Measurements from ENCODE around the gene SUZ12. TPM values are rescaled to one million over a fixed set of nuclear protein-coding genes. Genes with fewer than 3 reads are reported as not detected.

Gene SUZ12
- total and polyA plus RNA-seq, 9 of the 15 experiments (the other 6 are each of a cell fraction or from before 2014, with no cell fraction given): 19.5 to 64.3 (median 47.2) TPM

DNA sequence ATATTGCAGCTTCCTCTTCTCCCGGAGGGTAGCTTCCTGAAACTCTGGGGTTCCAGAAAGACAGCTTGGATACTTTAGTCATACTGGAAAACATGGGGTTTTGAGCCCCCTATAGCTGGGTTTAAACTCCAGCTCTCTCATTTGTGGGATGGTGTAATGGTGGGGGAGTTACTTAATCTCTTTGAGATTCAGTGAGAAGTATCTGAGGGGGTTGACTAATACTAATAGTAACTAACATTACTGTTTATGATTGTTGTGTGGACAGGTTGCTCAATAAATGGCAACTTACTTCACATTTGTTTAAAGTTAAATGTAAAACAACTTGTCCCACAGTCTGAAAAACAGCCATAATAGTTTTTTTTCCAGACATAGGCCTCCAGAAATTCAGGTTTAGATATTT, 5.1 kb upstream of the SUZ12 start:
- no peaks in the 10 kb centered on the region for H3K27me3 ChIP-seq (ENCODE audit: control insufficient read depth in 2 of 2, insufficient read depth in 2 of 2, low read length in 2 of 2)
- H3K27ac ChIP-seq (ENCODE audit: extremely low read depth, low read depth, low read length): peak overlapping the region; percentile 24; the same call in 1 of the 3 replicates
- no peaks in the 10 kb centered on the region; a peak in 1 of 5 replicates for H3K4me1 ChIP-seq (replicated peaks in 1 of 2; ENCODE audit: control insufficient read depth in 2 of 2, insufficient read depth in 2 of 2, low read length in 2 of 2)
- H3K9me3 ChIP-seq (replicated peaks; ENCODE audit: control insufficient read depth, insufficient read depth, low read depth, low read length): no peaks in the 10 kb centered on the region
- no peak for TF ChIP-seq ZNF224 (CRISPR knock-in tag; IDR thresholded peaks at IDR 0.05)
- TF ChIP-seq LARP7 (IDR thresholded peaks at IDR 0.05): no peak
- H3K36me3 ChIP-seq (ENCODE audit: control insufficient read depth, insufficient read depth, low read length): no peaks in the 10 kb centered on the region
- no peak for FAIRE-seq
- H3K4me2 ChIP-seq (ENCODE audit: insufficient read depth, low read length): no peak overlapping the region
- no peaks in the 10 kb centered on the region for H3K9me1 ChIP-seq (ENCODE audit: control insufficient read depth, insufficient read depth, low read length)
- no peak overlapping the region for H3K4me3 ChIP-seq
- BruUV-seq (replicated peaks): no TSS peak
- in situ Hi-C loops (cut with MboI): no loop called here
- H3K9ac ChIP-seq (ENCODE audit: insufficient read depth in 1 of 2, low read depth in 2 of 2, low read length in 2 of 2): no peak overlapping the region
- no peaks in the 10 kb centered on the region for H3K79me2 ChIP-seq (ENCODE audit: control insufficient read depth, insufficient read depth, low read length)
- 57% methylated on average over 1 of the region's 1 CpG for WGBS (ENCODE audit: insufficient coverage, low coverage, missing lambda C conversion rate)
- intact Hi-C loops (cut with micrococcal nuclease): no loop called here
- DNase-seq (ENCODE audit: extremely low read depth in 1 of 4, low spot score in 3 of 4): no peak
- ChIA-PET CTCF (ENCODE audit: low intra/inter-chr PET ratio) (interaction anchor here (0.6 kb wide), 1 partner anchor 19 kb away, joined by 5 read pairs; no protein-coding TSS in a partner anchor), POLR2A (interaction anchor here (0.6 kb wide), 1 partner anchor 10 kb away, joined by 3 read pairs; no protein-coding TSS in a partner anchor)
- peak overlapping the region; percentile 66 for H2AFZ ChIP-seq (ENCODE audit: low read depth, low read length)
- ATAC-seq: no peak
- H4K20me1 ChIP-seq (replicated peaks; ENCODE audit: control insufficient read depth, insufficient read depth, low read length): no peaks in the 10 kb centered on the region

DNA sequence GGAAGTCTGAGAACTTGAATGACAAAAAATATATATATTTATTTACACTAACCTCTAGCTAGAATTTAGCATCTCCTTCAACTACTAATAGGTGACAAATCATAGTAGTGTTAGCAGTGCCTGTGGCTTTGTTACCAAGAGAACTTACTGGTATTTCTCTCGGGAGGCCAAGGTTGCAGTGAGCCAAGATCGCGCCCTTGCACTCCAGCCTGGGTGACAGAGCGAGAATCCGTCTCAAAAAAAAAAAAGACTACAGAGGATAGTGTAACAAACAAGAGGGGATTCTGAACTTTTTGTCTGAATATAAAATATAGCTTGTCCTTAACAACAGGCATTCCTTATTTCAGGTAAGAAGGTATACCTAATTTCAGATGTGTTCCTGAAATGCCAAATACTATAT, 1.3 kb upstream of the SUZ12 start:
- intact Hi-C loops (cut with micrococcal nuclease): no loop called here
- TF ChIP-seq E2F3 (CRISPR knock-in tag; IDR thresholded peaks at IDR 0.05) (no peak), ZNF395 (CRISPR knock-in tag; IDR thresholded peaks at IDR 0.05) (no peak), GTF2A2 (tag; IDR thresholded peaks at IDR 0.05) (no peak), SIX5 (IDR thresholded peaks at IDR 0.05; ENCODE audit: borderline replicate concordance in 1 of 2, insufficient read depth in 1 of 2, low read depth in 1 of 2, low read length in 2 of 2) (no peak), PCBP1 (IDR thresholded peaks at IDR 0.05; ENCODE audit: low read depth, low read length, poor library complexity, severe bottlenecking) (no peak), ARHGAP35 (IDR thresholded peaks at IDR 0.05; ENCODE audit: partially characterized antibody) (no peak), ELF4 (CRISPR knock-in tag; IDR thresholded peaks at IDR 0.05) (no peak), HDAC1 (IDR thresholded peaks at IDR 0.05) (no peak), EGR1 (conservative IDR thresholded peaks at IDR 0.05) (no peak), FOSL1 (tag; conservative IDR thresholded peaks at IDR 0.05) (no peak), TCF7 (IDR thresholded peaks at IDR 0.05; ENCODE audit: borderline replicate concordance) (no peak), TARDBP (IDR thresholded peaks at IDR 0.05) (no peak), ARID3B (CRISPR knock-in tag; IDR thresholded peaks at IDR 0.05; ENCODE audit: borderline replicate concordance) (no peak)

More for the DNA sequence above, 1.3 kb upstream of the SUZ12 start:
- FAIRE-seq (no peak), DNase-seq (ENCODE audit: extremely low read depth in 1 of 4, low spot score in 3 of 4) (no peak), ATAC-seq (no peak)
- H3K27ac ChIP-seq (ENCODE audit: extremely low read depth, low read depth, low read length): no peak overlapping the region
- CTCF ChIA-PET (ENCODE audit: low intra/inter-chr PET ratio): no interaction called here
- H3K4me1 ChIP-seq (replicated peaks in 1 of 2; ENCODE audit: control insufficient read depth in 2 of 2, insufficient read depth in 2 of 2, low read length in 2 of 2): no peaks in the 10 kb centered on the region; a peak in 1 of 5 replicates
- no peaks in the 10 kb centered on the region for H3K9me1 ChIP-seq (ENCODE audit: control insufficient read depth, insufficient read depth, low read length)
- no peak overlapping the region for H3K4me3 ChIP-seq
- no peaks in the 10 kb centered on the region for H3K27me3 ChIP-seq (ENCODE audit: control insufficient read depth in 2 of 2, insufficient read depth in 2 of 2, low read length in 2 of 2)
- 0 out of 2 replicates have a peak, but pooled peaks cover 7% of the 10 kb centered on the region for H4K20me1 ChIP-seq (replicated peaks; ENCODE audit: control insufficient read depth, insufficient read depth, low read length)
- 0 out of 2 replicates have a peak overlapping the region, but pooled peaks have one; percentile 5 for H2AFZ ChIP-seq (ENCODE audit: low read depth, low read length)
- peaks cover 11% of the 10 kb centered on the region; the same call in 2 of the 3 replicates for H3K36me3 ChIP-seq (ENCODE audit: control insufficient read depth, insufficient read depth, low read length)
- H3K9ac ChIP-seq (ENCODE audit: insufficient read depth in 1 of 2, low read depth in 2 of 2, low read length in 2 of 2): peak overlapping the region; percentile 49 to 85; a peak in 2 of 4 replicates
- no peaks in the 10 kb centered on the region for H3K9me3 ChIP-seq (replicated peaks; ENCODE audit: control insufficient read depth, insufficient read depth, low read depth, low read length)
- POLR2A ChIA-PET: interaction anchor here (0.5 to 1.0 kb wide), 5 partner anchors 9 to 383 kb away, joined by 3 to 4 read pairs (median 3); no protein-coding TSS in a partner anchor
- 81% methylated on average over 5 of the region's 5 CpGs for WGBS (ENCODE audit: insufficient coverage, low coverage, missing lambda C conversion rate)
- in situ Hi-C loops (cut with MboI): loop anchor here (5.0 kb wide), 1 partner anchor 1203 kb away; no protein-coding TSS in a partner anchor
- no peak overlapping the region for H3K4me2 ChIP-seq (ENCODE audit: insufficient read depth, low read length)
- H3K79me2 ChIP-seq (ENCODE audit: control insufficient read depth, insufficient read depth, low read length): peaks cover 32% of the 10 kb centered on the region
- no TSS peak for BruUV-seq (replicated peaks)

All from K562 (cell line).